NT2/D1 (cell line): ENCODE results near the gene DELE1.

Experiments
- DNase-seq: peaks from one replicate; pipeline ENCODE4 v3.0.0-alpha.2; 2011; ENCODE audit warnings: low read depth, low spot score
- H3K27me3 ChIP-seq: 2 replicates; pipeline ENCODE4 v1.6.0; 2011; ENCODE audit warnings: mild to moderate bottlenecking; ENCODE audit not compliant: insufficient read length, insufficient read depth
- H3K36me3 ChIP-seq: 2 replicates; pipeline ENCODE4 v1.6.1; 2011; ENCODE audit warnings: mild to moderate bottlenecking, low read length, mixed read lengths; ENCODE audit not compliant: insufficient read depth, insufficient read length
- H3K4me1 ChIP-seq: 2 replicates; pipeline ENCODE4 v1.5.1; 2011; ENCODE audit not compliant: insufficient read depth, insufficient read length
- H3K4me3 ChIP-seq: 2 replicates; pipeline ENCODE4 v1.5.1; 2011; ENCODE audit warnings: low read depth; ENCODE audit not compliant: insufficient read length
- H3K9ac ChIP-seq: 2 replicates; pipeline ENCODE4 v1.6.0; 2011; ENCODE audit warnings: low read depth; ENCODE audit not compliant: insufficient read length
- H3K9me3 ChIP-seq: 2 replicates; pipeline ENCODE4 v1.5.1; 2011; ENCODE audit warnings: mild to moderate bottlenecking, low read length; ENCODE audit not compliant: insufficient read depth
- SUZ12 ChIP-seq: IDR thresholded peaks from 2 replicates; pipeline ENCODE4 v1.6.1; 2011; ENCODE audit not compliant: insufficient read length, insufficient read depth; ENCODE audit errors: extremely low read depth
- YY1 ChIP-seq: IDR thresholded peaks from 2 replicates; pipeline ENCODE4 v1.6.1; 2011; ENCODE audit not compliant: insufficient read length, insufficient read depth
- ZNF274 ChIP-seq: IDR thresholded peaks from 2 replicates; pipeline ENCODE4 v1.6.1; 2011; ENCODE audit warnings: mild to moderate bottlenecking, low read depth, low read length

The DELE1 gene

DNA sequence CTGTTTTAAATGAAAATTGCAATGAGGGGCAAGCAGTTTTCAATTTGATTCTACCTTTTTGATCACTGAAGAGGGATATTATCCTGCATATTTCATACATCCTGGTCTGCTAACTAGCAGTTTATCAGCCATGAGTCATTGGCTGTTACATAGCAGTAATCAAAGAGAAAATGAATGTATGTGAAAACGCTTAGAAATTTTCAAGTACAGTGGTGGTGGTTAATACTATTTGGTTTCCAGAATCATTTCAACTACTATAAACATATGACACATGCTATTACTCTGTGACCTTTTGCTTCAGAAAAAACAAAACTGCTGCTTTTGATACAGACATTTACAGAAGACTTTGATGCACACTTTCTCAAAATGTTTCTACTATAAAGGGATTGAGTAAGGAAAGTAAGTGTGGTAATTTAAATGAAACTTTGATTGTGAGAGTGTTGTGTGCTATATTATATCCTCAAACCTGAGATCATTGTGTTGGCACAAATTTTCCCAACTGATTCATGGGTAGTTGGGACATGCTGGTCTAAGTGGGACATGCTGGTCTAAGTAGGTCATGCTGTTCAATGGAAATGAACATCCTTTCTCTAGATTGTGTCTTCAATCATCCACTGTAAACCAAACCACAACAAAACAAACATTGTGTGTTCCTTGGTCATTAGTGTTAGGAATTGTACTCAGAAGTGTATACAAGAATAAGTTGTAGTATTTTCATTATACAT lies 50.4 kb downstream of the DELE1 start:
- TF ChIP-seq SUZ12 (no peak), YY1 (no peak), ZNF274 (no peak)
- no peaks in the 10 kb centered on the region for H3K27me3 ChIP-seq
- H3K36me3 ChIP-seq, result peaks cover 58% of the 10 kb centered on the region

DNA sequence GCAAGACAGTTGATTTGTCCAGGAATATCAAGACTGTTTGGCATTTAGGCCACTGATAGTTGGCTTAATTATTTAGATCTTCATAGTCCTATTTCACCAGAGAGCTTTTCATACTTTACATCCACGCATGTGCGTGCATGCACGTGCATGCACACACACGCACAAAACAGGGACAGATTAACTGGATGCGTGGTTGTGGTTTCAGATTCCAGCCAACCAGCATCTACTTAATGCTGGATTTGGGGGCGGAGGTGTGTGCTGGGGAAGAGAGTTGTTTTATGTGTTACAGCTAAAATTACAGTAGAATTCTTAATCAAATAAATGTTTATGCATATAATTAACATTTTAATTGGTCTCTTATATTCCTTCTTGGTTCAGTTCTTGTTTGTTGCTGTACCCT lies 52.5 kb downstream of the DELE1 start:
- Histone ChIP-seq H3K9ac (no peak overlapping the region), H3K27me3 (no peaks in the 10 kb centered on the region), H3K4me3 (no peak overlapping the region), H3K9me3 (no peaks in the 10 kb centered on the region), H3K4me1 (no peaks in the 10 kb centered on the region), H3K36me3 (peaks cover 68% of the 10 kb centered on the region)
- TF ChIP-seq ZNF274 (no peak), SUZ12 (no peak), YY1 (no peak)
- DNase-seq, result no peak

More for the DNA sequence above, 50.4 kb downstream of the DELE1 start:
- Histone ChIP-seq H3K9ac (no peak overlapping the region), H3K9me3 (no peaks in the 10 kb centered on the region), H3K4me3 (no peak overlapping the region), H3K4me1 (peaks cover 2% of the 10 kb centered on the region)
- no peak for DNase-seq

GRCh38 chr5:141978389-141978788 lies 54.7 kb downstream of the DELE1 start:
- TF ChIP-seq ZNF274 (no peak), YY1 (no peak), SUZ12 (no peak)
- no peaks in the 10 kb centered on the region for H3K27me3 ChIP-seq
- H3K9ac ChIP-seq, result no peak overlapping the region
- H3K9me3 ChIP-seq, result no peaks in the 10 kb centered on the region
- DNase-seq, result no peak
- H3K4me1 ChIP-seq, result no peaks in the 10 kb centered on the region
- no peak overlapping the region for H3K4me3 ChIP-seq
- peaks cover 71% of the 10 kb centered on the region for H3K36me3 ChIP-seq

DNA sequence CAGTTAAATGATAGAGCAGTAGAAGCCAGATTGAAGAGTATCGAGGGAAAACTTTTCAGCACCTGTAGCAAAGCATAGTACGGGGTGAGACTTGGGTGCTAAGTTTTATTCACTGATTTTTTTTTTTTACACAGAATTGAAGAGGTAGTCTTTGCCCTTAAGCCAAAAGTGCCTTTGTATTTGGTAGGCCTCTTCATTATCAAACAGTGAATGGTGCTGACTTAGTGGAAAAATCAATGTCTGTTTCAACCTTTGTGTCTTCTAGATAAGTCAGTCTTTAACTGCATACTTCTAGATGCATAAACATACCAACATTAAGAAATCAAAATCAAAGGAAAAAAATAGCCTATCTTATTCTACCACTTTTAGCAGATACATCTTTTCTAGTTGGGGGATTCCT lies 59.0 kb downstream of the DELE1 start:
- Histone ChIP-seq H3K4me1 (no peaks in the 10 kb centered on the region), H3K9me3 (no peaks in the 10 kb centered on the region), H3K36me3 (peaks cover 78% of the 10 kb centered on the region), H3K4me3 (no peak overlapping the region), H3K27me3 (no peaks in the 10 kb centered on the region), H3K9ac (no peak overlapping the region)
- no peak for DNase-seq
- TF ChIP-seq ZNF274 (no peak), YY1 (no peak), SUZ12 (no peak)

DNA sequence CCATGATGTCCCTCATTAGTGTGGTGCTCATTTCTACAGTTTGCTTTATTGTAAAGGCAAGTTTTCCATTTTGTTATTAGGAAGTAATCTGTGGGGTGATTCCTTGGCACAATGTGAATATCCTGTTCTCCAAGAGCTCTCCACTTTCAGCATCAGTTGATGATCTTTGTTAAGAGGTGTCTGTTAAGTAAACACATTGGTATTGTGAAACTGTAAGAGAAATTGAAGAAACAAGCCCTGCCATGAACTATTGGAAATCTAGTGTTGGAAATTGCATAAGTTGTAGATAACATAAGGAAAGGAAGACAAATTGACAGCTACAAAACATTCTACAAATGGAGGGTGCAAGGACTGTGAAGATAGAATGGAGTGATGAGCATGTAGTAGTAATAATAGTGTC lies 62.4 kb downstream of the DELE1 start:
- no peak for TF ChIP-seq SUZ12
- no peak for TF ChIP-seq YY1
- TF ChIP-seq ZNF274, result no peak
- Histone ChIP-seq H3K27me3 (no peaks in the 10 kb centered on the region), H3K4me3 (no peak overlapping the region), H3K4me1 (no peaks in the 10 kb centered on the region), H3K36me3 (peaks cover 62% of the 10 kb centered on the region), H3K9ac (no peak overlapping the region), H3K9me3 (no peaks in the 10 kb centered on the region)
- no peak for DNase-seq

- Histone ChIP-seq H3K36me3 (peaks cover 59% of the 10 kb centered on the region), H3K4me1 (no peaks in the 10 kb centered on the region), H3K27me3 (no peaks in the 10 kb centered on the region), H3K4me3 (no peak overlapping the region), H3K9me3 (no peaks in the 10 kb centered on the region), H3K9ac (no peak overlapping the region)
- DNase-seq, result no peak
- no peak for TF ChIP-seq SUZ12
- TF ChIP-seq YY1, result no peak
- no peak for TF ChIP-seq ZNF274
Observed at GRCh38 chr5:141989720-141990119, 66.0 kb downstream of the DELE1 start.
